Measurements from ENCODE around the gene HSD11B1L.
"Not testable (repeated sequence)": the region's sequence is repeated elsewhere in the genome, so short reads cannot be mapped to it uniquely, and the experiment has no call there.

HSD11B1L gene

DNA sequence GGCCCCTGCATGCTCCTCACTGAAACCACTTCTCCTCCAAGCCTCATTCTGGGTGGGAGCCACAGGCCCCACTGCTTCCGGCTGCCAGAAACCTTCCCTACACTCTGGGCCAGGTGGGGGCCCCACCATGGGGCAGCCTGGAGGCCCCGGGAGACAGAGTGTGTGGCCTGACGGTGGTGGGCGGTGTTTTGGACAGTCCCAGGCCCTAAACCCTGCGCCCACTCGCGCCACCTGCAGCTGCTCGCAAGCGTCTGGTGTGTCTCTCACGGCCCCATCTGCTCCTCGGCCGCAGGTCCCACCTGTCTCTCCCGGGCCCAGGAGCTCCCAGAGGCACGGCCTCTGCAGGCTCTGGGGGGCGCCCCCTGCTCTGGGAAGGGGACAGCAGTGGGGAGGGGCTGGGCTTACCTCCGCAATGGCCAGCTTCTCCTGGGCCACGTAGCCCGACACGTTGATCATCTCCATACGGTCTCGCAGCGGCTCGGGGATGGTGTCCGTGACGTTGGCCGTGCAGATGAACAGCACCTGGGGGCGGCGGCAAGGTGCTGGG is 14.9 kb downstream of the HSD11B1L start:
- DNase-seq (ENCODE audit: low read depth, low spot score), result no peak
- H3K4me3 ChIP-seq (ENCODE audit: low read length), result no peak overlapping the region

DNA sequence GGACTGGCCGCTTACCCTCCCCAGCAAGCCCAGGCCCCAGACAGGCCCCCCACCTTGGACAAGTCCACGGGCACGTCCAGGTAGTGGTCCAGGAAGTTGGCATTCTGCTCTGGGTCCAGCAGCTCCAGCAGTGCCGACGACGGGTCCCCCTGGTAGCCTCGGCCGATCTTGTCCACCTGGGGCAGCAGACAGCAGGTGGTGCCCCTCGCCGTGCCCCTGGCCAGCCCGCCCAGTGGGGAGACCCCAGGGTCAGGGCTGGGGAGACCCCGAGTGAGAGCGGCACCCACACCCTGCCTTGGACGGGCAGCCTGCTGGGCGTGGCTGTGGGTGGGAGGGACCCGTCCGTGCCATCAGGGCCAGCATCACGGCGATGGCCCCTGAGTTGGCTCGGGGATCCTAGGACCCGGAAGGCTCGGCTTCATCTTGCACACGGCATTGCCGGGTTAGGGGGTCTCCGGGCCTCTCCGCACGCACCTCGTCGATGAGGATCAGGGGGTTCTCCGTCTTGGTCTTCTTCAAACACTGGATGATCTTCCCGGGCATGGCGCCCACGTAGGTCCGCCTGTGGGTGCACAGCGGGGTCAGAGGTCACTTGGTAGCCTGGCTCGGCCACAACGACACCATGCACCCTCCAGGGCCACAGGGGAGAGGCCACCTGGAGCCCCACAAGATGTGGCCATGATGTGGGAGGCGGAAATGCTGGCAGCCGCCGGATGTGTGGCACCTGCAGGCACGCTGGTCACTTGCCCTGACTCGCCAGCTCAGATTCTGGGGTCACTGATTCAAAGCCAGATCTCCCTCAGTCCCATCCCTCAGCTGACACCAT is 15.6 kb downstream of the HSD11B1L start:
- H3K4me3 ChIP-seq (ENCODE audit: low read length), result no peak overlapping the region
- no peak for DNase-seq (ENCODE audit: low read depth, low spot score)

DNA sequence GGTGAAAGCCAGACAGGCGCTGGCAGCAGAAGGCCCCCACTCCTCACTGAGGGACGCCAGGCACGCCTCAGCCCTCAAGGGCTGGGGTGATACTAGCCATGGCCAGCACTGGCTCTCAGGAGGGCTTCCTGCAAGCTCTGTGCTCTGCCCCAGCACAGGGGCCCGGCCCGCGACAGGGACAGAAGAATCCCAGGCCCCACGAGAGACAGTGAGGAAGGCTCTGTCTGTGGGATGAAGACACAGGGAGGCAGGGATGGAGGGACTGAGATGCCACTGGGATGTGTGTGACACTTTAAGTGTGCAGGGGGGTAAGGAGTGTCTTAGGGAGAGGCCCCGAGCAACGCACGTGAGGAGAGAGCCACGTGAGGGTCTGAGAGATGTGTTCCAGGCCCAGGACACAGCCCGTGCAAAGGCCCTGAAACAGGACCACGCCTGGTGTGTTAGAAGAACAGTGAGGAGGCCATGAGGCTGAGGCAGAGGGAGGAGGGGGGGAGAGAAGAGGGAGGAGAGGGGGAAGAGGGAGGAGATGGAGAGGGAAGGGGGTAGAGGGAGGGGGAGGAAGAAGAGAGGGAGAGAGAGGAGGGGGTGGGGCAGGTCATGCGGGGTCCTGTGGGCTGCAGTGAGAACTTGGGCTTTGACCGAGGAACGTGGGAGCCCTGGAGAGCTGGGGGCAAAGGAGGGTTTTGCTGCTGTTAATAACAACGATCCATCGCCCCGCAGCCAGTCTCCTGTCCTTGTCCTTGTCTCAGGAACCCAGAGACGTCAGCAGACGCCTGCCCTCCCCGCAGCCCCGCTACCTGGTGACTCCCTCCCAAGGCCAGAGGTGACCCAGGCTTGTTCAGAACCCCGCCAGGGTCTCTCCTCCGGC is 16.4 kb downstream of the HSD11B1L start:
- H3K4me3 ChIP-seq (ENCODE audit: low read length), result no peak overlapping the region
- DNase-seq (ENCODE audit: low read depth, low spot score), result no peak

DNA sequence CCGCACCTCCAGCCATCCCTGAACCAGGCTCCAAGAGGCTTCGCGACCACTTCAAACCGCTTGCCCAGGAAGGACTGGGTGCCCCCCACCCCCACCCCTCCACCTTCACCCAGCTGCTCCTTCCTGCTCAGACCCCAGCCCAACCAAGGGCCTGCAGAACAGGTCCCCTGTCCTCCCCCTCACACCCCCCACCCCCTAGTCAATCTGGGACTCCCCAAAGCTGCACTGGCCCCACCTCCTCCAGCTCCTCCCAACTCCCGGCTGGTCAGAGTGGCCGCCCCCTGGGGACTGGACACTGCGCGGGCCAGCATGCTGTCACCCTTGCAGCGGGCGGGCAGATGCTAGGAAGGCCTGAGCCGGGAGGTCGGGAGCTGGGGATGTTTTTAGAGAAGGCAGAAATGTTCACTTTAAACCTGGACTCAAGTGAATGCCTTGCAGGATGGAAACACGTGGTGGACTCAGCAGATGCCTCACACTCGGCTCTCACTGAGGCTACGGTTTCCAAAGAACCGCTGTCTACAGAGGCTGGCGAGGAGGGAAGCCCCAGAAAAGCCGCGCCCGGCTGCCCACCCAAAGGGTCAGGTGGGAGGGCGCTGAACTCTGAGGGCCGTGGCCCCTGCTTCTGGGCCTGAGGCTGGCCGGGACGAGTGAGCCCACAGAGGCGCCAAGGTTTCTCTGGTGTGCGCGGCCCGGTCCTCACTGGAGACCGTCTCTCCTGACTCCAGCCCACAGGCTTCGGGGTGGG is 17.2 kb downstream of the HSD11B1L start:
- DNase-seq (ENCODE audit: low read depth, low spot score), result no peak
- no peak overlapping the region for H3K4me3 ChIP-seq (ENCODE audit: low read length)

DNA sequence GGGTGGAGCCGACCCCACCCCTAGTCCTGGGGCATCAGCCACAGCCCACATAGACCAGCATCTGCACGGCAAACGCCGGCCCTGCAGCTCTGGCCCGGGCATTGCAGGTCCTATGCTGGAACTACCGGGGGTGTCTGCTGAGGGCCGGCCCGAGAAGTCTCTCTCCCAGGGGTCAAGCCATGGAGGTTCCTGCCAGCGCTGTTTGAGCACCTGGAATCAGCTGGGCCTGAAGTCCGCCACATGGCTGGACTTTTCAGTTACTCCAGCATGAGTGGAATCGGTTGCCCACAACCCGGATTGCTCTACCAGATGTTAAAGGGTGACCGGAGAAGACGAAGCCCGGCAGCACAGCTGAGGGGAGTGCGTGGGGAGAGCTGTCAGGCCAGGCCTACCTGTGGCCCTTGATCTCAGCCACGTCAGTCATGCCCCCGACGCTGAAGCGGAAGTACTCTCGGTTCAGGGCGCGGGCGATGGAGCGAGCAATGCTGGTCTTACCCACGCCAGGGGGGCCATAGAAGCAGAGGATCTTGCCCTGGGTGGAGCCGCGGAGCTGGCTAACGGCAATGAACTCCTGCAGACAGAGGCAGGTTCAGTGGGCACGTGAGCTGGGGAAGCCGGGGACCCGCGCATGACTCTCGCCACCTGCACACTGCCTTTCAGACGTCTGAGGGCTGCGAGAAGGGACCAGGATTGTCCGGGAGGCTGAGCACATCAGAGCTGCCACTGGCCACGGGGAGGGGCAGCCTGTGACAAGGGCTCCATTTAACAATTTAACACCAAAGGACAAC is 18.0 kb downstream of the HSD11B1L start:
- H3K4me3 ChIP-seq (ENCODE audit: low read length), result no peak overlapping the region

DNA sequence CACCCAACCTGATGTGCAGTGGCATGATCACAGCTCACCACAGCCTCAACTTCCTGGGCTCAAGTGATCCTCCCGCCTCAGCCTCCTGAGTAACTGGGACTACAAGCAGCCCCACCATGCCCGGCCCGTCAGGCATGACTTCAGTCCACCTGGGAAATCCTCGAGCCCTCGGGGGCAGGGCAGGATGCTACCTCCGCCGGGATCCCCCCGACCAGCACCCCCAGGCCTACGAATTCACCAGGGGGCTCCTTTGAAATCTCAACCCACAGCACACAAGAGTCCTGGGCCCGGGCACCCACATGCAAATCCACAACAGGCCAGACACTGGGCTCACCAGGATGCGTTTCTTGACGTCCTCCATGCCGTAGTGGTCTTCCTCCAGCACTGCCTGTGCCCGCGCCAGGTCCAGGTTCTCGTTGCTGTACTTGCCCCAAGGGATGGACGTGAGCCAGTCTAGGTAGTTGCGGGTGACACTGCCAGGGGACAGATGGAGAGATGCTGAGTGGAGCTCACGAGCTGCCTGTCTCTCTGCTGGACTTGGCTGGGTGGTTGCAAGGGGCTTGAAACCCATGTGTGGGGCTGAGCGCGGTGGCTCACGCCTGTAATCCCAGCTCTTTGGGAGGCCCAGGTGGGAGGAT is 19.7 kb downstream of the HSD11B1L start:
- no peak for DNase-seq (ENCODE audit: low read depth, low spot score)
- H3K4me3 ChIP-seq (ENCODE audit: low read length), result no peak overlapping the region

More for the DNA sequence above, 18.0 kb downstream of the HSD11B1L start:
- no peak for DNase-seq (ENCODE audit: low read depth, low spot score)

DNA sequence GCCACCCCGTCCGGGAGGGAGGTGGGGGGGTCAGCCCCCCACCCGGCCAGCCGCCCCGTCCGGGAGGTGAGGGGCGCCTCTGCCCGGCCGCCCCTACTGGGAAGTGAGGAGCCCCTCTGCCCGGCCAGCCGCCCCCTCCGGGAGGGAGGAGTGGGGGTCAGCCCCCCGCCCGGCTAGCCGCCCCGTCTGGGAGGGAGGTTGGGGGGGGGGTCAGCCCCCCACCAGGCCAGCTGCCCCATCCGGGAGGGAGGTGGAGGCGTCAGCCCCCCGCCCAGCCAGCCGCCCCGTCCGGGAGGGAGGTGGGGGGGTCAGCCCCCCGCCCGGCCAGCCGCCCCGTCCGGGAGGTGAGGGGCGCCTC is 21.2 kb downstream of the HSD11B1L start:
- DNase-seq (ENCODE audit: low read depth, low spot score); H3K4me3 ChIP-seq (ENCODE audit: low read length): not testable (repeated sequence)

DNA sequence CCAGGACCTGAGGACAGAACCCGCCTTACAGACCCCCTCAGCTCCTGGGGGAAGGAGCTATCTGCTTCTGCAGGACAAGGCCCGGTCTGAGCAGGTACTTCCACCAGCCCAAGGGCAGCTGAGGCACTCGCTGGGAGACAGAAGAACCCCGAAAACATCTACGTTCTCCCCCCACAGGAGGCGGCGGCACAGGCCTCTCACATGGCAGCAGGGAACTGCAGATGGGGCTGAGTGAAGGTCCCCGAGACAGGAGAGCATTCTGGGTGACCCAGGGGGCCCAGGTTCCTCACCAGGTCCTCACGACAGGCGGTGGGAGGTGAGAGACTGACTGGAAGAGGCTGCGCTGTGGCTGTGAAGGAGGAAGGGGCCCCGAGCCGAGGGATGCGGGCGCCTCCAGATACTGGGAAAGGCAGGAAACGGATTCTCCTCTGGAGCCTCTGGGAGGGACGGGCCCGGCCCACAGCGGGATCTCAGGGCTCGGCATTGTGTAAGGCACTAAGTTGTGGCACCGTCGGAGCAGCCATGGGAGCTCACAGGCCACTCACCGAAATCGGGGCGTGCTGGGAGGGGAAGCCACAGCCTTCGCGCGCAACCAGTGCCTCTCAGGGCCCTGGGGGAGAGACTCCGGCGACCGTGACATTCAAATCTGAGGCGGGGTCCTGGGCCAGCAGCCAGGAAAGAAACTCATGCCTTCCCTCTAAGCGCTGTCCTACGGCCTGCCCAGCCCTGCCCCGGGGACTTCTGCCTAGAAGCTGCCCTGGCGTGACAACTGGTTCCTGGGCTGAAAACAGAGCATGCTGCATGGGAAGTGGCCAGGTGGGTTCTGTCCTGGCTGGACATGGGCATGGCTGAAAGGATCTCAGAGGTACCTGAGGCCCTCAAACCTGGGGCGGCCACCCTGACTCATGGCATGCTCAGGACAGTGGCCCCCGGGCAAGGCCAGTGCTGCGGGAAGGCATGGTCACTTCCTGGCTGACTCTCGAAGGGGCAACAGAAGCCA is 23.3 kb downstream of the HSD11B1L start:
- no peak overlapping the region for H3K4me3 ChIP-seq (ENCODE audit: low read length)
- DNase-seq (ENCODE audit: low read depth, low spot score), result no peak

DNA sequence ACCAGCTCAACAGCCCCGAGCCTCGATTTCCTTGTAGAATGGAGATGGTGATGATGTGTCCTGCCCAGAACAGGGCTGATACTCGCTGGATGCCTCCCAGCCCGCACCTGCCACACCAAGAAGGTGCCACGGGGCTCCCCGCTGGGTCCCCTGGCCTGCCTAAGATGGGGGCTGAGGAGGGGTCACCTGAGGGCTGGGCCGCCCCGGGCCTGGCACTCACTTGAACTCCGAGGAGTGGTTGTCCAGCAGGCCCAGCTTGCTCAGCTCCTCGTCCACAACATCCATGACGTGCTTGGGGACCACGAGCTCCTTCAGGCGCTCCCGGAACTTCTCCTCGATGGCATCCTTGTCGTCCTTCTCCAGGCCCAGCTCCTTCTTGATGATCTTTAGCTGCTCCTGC is 24.7 kb downstream of the HSD11B1L start:
- H3K4me3 ChIP-seq (ENCODE audit: low read length), result no peak overlapping the region
- DNase-seq (ENCODE audit: low read depth, low spot score), result no peak

DNA sequence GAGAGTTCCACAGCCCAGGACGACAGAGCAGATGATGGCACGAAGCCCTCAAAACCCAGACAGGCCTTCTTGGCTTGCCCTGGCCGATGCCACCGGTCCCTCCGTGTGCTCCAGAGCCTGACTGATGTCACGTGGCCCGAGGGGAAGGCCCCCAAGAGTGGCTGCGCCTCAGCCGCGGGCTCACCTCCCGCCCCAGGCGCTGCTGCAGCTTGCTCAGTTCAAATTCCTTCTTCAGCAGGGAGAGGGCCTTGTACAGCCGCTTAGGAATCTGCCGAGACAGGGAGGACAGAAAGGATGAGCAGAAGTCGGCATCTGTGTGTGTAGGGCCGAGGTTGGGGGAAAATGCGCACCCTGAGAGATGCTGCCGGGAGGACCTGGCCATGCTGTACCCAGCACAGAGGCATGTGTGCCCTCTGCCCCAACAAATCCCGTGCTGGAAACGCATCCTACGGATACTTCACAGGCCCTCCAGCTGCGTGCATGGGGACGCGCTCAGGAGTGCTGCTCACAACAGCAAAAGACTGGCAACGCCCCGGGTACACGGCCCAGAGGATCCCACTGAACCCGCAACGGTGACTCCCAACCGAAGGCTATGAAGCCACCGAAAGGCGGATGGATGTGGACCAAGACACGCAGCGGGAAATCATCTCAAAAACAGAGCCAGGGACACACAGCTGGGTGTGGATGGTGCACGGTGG is 26.2 kb downstream of the HSD11B1L start:
- no peak overlapping the region for H3K4me3 ChIP-seq (ENCODE audit: low read length)
- DNase-seq (ENCODE audit: low read depth, low spot score), result no peak

DNA sequence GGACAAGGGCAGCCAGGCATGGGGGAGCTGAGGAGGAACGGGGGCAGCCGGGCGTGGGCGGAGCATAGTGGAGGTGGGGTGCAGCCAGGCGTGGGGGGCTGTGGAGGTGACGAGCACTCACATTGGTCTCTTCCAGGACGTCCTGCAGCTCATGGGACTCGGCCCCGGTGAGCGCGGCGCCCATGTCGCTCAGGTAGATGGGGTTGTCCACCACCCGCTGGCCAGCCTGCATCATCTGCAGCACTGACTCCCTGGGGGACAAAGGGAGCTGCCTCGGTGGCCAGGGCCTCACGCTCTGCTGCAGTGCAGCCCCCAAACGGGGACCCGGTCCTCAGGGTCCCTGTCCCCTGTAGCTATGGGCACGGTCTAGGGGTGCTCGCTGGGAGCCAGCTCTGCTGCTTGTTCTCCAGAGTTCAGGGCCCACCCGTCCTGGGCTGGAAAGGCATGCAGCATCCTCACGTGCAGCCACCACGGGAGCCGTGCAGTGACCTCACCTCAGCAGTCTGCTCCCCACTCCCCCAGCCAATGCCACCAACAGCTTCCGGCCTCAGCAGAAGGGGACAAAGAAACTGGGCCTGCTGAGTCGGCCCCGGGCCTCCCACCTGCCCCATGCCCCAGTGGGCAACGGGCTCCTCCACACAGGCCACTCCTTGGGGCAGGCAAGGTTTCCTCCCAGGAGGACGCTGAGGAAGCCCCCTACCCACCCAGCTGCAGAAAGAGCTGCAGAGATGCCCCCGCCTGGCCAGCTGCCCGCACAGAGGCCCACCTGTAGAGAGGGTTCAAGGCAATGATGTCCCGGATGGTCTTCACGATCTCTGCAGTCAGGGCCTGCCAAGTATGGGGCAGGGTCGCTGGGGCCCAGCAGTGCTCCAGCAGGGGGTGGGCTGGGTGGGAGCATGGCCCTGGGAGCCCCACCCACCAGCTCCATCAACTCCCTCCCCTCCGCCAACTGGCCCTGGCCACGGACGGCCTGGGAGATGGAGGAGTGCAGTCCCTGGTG is 27.0 kb downstream of the HSD11B1L start:
- no peak for DNase-seq (ENCODE audit: low read depth, low spot score)
- H3K4me3 ChIP-seq (ENCODE audit: low read length), result no peak overlapping the region

DNA sequence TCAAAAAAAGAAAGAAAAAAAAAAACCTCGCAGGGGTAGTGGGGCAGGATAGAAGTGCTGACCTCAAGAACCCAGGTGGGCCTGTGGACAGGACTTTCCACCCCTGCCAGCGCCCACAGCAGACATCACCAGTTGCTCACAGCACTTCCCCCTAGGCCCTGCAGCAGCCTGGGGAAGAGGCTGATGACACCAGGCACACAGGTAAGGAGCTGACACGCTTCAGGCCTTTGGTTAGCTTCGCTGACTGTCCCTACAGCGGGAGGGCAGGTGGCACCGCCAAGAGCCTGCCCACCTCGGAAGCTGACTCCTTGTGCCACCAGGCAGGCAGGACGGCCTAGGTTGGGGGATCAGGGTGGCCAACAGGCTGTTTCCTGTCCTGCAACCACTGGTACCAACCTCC is 30.2 kb downstream of the HSD11B1L start:
- H3K4me3 ChIP-seq (ENCODE audit: low read length), result no peak overlapping the region
- no peak for DNase-seq (ENCODE audit: low read depth, low spot score)

DNA sequence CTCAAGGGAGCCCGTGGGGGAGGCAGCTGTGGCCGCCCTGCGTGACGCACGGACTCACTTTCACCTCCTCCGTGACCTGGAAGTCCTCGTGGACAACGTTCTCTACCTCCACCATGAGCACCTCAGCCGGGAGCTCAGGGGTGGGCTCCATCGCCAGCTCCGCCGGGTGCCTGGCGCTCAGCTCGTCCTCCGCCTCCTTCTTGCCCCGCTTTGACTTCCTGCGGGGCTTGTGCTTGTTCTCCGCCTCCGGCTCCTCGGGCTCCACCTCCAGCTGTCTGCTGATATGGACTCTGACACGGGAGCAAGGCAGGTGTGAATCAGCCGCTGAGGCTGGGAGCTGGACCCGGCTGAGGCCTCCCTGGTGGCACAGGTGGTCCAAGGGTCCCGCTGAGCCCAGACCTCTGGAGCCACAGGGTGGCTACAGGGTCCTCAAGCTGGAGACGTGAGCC is 30.9 kb downstream of the HSD11B1L start:
- DNase-seq (ENCODE audit: low read depth, low spot score), result no peak

DNA sequence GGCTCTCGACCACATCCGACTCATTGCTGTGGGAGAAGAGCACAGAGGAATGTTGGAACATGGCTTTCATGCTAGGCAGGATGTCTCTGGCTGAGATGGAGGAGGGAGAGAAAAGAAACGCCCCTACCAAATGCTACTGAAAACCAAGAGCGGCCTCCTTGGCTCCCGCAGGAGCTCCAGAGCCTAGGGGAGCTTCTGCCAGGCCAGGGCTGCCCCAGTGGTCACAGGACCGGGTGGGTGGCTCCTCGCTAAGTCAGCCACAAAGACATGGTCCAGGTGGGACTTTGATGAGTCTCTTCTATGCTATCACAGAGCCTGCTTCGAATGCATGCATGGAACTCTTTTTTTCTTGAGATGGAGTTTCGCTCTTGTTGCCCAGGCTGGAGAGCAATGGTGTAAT is 32.4 kb downstream of the HSD11B1L start:
- no peak for DNase-seq (ENCODE audit: low read depth, low spot score)
- no peak overlapping the region for H3K4me3 ChIP-seq (ENCODE audit: low read length)

More for the DNA sequence above, 30.9 kb downstream of the HSD11B1L start:
- H3K4me3 ChIP-seq (ENCODE audit: low read length), result no peak overlapping the region

DNA sequence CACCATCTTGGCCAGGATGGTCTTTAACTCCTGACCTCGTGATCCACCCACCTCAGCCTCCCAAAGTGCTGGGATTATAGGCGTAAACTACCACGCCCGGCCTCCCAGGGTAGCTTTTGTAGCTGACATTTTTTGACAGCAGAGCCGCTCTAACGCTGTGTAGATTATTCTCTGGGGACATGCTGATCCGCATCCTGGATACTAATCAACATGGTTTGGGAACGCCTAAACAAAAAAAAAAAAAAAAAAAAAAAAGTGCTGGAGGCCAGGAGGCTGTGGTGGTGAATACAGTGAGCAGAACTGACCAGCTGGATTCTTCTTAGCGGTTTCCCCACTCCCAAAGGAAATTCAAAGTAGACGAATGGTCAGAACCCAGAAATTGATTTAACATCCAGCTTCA is 34.0 kb downstream of the HSD11B1L start:
- DNase-seq (ENCODE audit: low read depth, low spot score), result no peak
- no peak overlapping the region for H3K4me3 ChIP-seq (ENCODE audit: low read length)

Data from Jurkat, Clone E6-1 (cell line).